AG04449 (cell line): ENCODE data around the gene CPXM2.

ENCODE experiments used
- CTCF ChIA-PET: fragments of 350-600 bp; formaldehyde crosslinking; extraction: SDS; loops from one replicate; lab custom pipeline; 2021; ENCODE audit warnings: antibody characterized with exemption; lab: Yijun Ruan, JAX
- POLR2A ChIA-PET: fragments of 400-600, 350-600 bp; formaldehyde crosslinking; extraction: SDS; loops from one replicate; lab custom pipeline; 2020; ENCODE audit warnings: antibody characterized with exemption, inconsistent platforms; lab: Yijun Ruan, JAX
- DNase-seq: peaks from one replicate; pipeline ENCODE4 v3.0.0-alpha.2; 2010; ENCODE audit warnings: low read depth, low spot score
- H3K4me3 ChIP-seq: 2 replicates; pipeline ENCODE4 v1.5.1; 2011; ENCODE audit warnings: low read depth, mild to moderate bottlenecking, control low read depth, low read length
- CTCF ChIP-seq: IDR thresholded peaks from one replicate; pipeline ENCODE4 v1.5.1; 2011; ENCODE audit warnings: mild to moderate bottlenecking, moderate library complexity, low read length, control low read depth, inconsistent platforms; ENCODE audit not compliant: insufficient read depth; ENCODE audit errors: missing control alignments

CPXM2 gene

GRCh38 chr10:123798856-123799255 lies 92.8 kb downstream of the CPXM2 start:
- H3K4me3 ChIP-seq = no peak overlapping the region
- ChIA-PET CTCF (no interaction called here), POLR2A (no interaction called here)
- DNase-seq = no peak
- no peak for TF ChIP-seq CTCF

DNA sequence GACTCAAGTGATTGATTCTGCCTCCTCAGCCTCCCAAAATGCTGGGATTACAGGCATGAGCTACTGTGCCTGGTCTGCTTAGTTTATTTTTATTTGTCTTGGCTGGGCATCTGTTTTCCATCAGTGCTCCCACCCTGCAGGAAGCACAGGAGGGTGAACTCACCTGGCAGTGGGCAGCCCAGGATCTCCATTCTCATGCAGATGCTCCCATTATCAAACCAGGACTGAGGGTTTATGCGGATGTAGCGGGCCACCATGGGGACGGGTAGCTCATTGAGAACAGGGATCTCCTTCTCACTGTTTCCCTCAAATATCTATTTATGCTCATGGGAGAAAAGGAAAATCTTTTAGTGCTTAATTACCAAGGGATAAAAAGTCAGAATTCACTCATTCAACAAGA lies 93.8 kb downstream of the CPXM2 start:
- no peak for TF ChIP-seq CTCF
- ChIA-PET POLR2A (no interaction called here), CTCF (interaction anchor here (1.0 to 1.2 kb wide), 2 partner anchors 128 to 216 kb away, joined by 3 read pairs; no protein-coding TSS in a partner anchor)
- DNase-seq = no peak
- H3K4me3 ChIP-seq = no peak overlapping the region

- no peak overlapping the region for H3K4me3 ChIP-seq
- no peak for TF ChIP-seq CTCF
- POLR2A ChIA-PET = no interaction called here
- no peak for DNase-seq
- CTCF ChIA-PET = interaction anchor here (1.2 kb wide), 1 partner anchor 214 kb away, joined by 3 read pairs; no protein-coding TSS in a partner anchor
Measured at GRCh38 chr10:123796736-123797135, 94.9 kb downstream of the CPXM2 start.

DNA sequence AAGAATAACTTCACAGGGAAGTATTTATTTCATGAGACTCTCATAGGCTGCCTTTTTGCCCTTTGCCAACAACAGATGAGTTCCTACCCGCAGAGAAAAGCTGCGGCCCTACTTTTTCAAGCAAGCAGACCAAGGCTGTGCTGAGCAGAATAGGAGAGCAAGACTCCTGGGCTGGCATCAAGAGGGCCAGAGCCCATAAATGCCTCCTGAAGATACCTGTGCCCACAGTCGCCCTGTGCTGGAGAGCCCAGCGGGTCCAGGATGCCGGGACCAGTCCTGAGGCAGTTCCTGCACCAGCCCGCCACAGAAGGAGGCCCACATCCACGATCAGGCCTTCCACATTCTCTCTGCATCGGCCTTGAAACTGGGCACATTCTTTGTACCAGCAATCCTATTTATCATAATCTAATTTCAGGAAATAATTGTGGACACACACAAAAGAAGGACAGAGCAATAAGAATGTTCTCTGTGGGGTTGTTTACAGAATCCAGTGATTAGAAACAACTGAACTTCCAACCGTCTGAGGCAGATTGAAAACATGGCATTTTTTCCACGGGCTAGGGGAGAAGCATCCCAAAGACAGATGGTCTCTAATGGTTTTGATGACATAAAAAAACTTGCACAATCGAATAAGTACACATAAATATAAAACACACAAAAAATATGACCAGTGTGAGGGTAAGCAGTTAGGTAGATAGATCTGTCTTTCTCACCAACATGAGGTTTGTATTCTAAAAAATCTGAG lies 95.6 kb downstream of the CPXM2 start:
- ChIA-PET POLR2A (no interaction called here), CTCF (no interaction called here)
- no peak for DNase-seq
- no peak for TF ChIP-seq CTCF
- H3K4me3 ChIP-seq = no peak overlapping the region

- no peak overlapping the region for H3K4me3 ChIP-seq
- no peak for DNase-seq
- POLR2A ChIA-PET = no interaction called here
- TF ChIP-seq CTCF = no peak
- CTCF ChIA-PET = no interaction called here
Measured at GRCh38 chr10:123795196-123795780, 96.3 kb downstream of the CPXM2 start.

- POLR2A ChIA-PET = no interaction called here
- CTCF ChIA-PET = no interaction called here
- DNase-seq = no peak
- no peak overlapping the region for H3K4me3 ChIP-seq
- TF ChIP-seq CTCF = no peak
Measured at GRCh38 chr10:123792248-123792978, 99.2 kb downstream of the CPXM2 start.
